ENCODE data around the gene RPAP2.
A peak's percentile ranks its signal among the peaks of the same experiment; 100 is the strongest.

The RPAP2 gene

GRCh38 chr1:92324784-92325183 lies 25.9 kb downstream of the RPAP2 start:
- no peaks in the 10 kb centered on the region for H3K4me1 ChIP-seq (ENCODE audit: control insufficient read depth, insufficient read depth, low read length)
- no peak overlapping the region for H3K4me3 ChIP-seq (ENCODE audit: low read length)
- no peaks in the 10 kb centered on the region for H3K27me3 ChIP-seq (replicated peaks; ENCODE audit: control insufficient read depth, insufficient read depth, low read length)
- DNase-seq (ENCODE audit: low read depth) = no peak
- peaks cover 70% of the 10 kb centered on the region for H3K36me3 ChIP-seq (ENCODE audit: control insufficient read depth, insufficient read depth, low read length, severe bottlenecking)
- peaks cover 21% of the 10 kb centered on the region for H3K9me3 ChIP-seq (ENCODE audit: control insufficient read depth, low read length)
- no peak overlapping the region for H3K9ac ChIP-seq (ENCODE audit: low read length)

GRCh38 chr1:92326681-92327080 lies 27.8 kb downstream of the RPAP2 start:
- Histone ChIP-seq H3K9ac (ENCODE audit: low read length) (no peak overlapping the region), H3K27me3 (replicated peaks; ENCODE audit: control insufficient read depth, insufficient read depth, low read length) (no peaks in the 10 kb centered on the region), H3K9me3 (ENCODE audit: control insufficient read depth, low read length) (peaks cover 21% of the 10 kb centered on the region), H3K36me3 (ENCODE audit: control insufficient read depth, insufficient read depth, low read length, severe bottlenecking) (peaks cover 60% of the 10 kb centered on the region), H3K4me3 (ENCODE audit: low read length) (no peak overlapping the region), H3K4me1 (ENCODE audit: control insufficient read depth, insufficient read depth, low read length) (no peaks in the 10 kb centered on the region)
- DNase-seq (ENCODE audit: low read depth) = no peak

- Histone ChIP-seq H3K9ac (ENCODE audit: low read length) (no peak overlapping the region), H3K9me3 (ENCODE audit: control insufficient read depth, low read length) (peaks cover 21% of the 10 kb centered on the region), H3K4me3 (ENCODE audit: low read length) (no peak overlapping the region), H3K27me3 (replicated peaks; ENCODE audit: control insufficient read depth, insufficient read depth, low read length) (no peaks in the 10 kb centered on the region), H3K4me1 (ENCODE audit: control insufficient read depth, insufficient read depth, low read length) (no peaks in the 10 kb centered on the region), H3K36me3 (ENCODE audit: control insufficient read depth, insufficient read depth, low read length, severe bottlenecking) (peaks cover 60% of the 10 kb centered on the region)
- DNase-seq (ENCODE audit: low read depth) = no peak
These were observed 28.9 kb downstream of the RPAP2 start for GRCh38 chr1:92327794-92328193.

GRCh38 chr1:92329347-92330129 lies 30.7 kb downstream of the RPAP2 start:
- H3K4me3 ChIP-seq (ENCODE audit: low read length) = no peak overlapping the region
- H3K9me3 ChIP-seq (ENCODE audit: control insufficient read depth, low read length) = peaks cover 21% of the 10 kb centered on the region
- DNase-seq (ENCODE audit: low read depth) = peak; percentile 49
- no peaks in the 10 kb centered on the region for H3K4me1 ChIP-seq (ENCODE audit: control insufficient read depth, insufficient read depth, low read length)
- H3K27me3 ChIP-seq (replicated peaks; ENCODE audit: control insufficient read depth, insufficient read depth, low read length) = no peaks in the 10 kb centered on the region
- peaks cover 46% of the 10 kb centered on the region for H3K36me3 ChIP-seq (ENCODE audit: control insufficient read depth, insufficient read depth, low read length, severe bottlenecking)
- no peak overlapping the region for H3K9ac ChIP-seq (ENCODE audit: low read length)

GRCh38 chr1:92333668-92334067 lies 34.8 kb downstream of the RPAP2 start:
- Histone ChIP-seq H3K9ac (ENCODE audit: low read length) (no peak overlapping the region), H3K27me3 (replicated peaks; ENCODE audit: control insufficient read depth, insufficient read depth, low read length) (no peaks in the 10 kb centered on the region), H3K36me3 (ENCODE audit: control insufficient read depth, insufficient read depth, low read length, severe bottlenecking) (peaks cover 47% of the 10 kb centered on the region), H3K4me1 (ENCODE audit: control insufficient read depth, insufficient read depth, low read length) (no peaks in the 10 kb centered on the region), H3K4me3 (ENCODE audit: low read length) (no peak overlapping the region), H3K9me3 (ENCODE audit: control insufficient read depth, low read length) (no peaks in the 10 kb centered on the region)
- no peak for DNase-seq (ENCODE audit: low read depth)

- peaks cover 57% of the 10 kb centered on the region for H3K36me3 ChIP-seq (ENCODE audit: control insufficient read depth, insufficient read depth, low read length, severe bottlenecking)
- H3K4me3 ChIP-seq (ENCODE audit: low read length) = no peak overlapping the region
- H3K9ac ChIP-seq (ENCODE audit: low read length) = no peak overlapping the region
- H3K27me3 ChIP-seq (replicated peaks; ENCODE audit: control insufficient read depth, insufficient read depth, low read length) = no peaks in the 10 kb centered on the region
- no peaks in the 10 kb centered on the region for H3K4me1 ChIP-seq (ENCODE audit: control insufficient read depth, insufficient read depth, low read length)
- DNase-seq (ENCODE audit: low read depth) = no peak
- H3K9me3 ChIP-seq (ENCODE audit: control insufficient read depth, low read length) = no peaks in the 10 kb centered on the region
These were observed 41.3 kb downstream of the RPAP2 start for GRCh38 chr1:92340154-92340553.

- Histone ChIP-seq H3K27me3 (replicated peaks; ENCODE audit: control insufficient read depth, insufficient read depth, low read length) (no peaks in the 10 kb centered on the region), H3K36me3 (ENCODE audit: control insufficient read depth, insufficient read depth, low read length, severe bottlenecking) (peaks cover 57% of the 10 kb centered on the region)
These were observed 43.5 kb downstream of the RPAP2 start for GRCh38 chr1:92342401-92342800.

GRCh38 chr1:92343061-92343460 lies 44.2 kb downstream of the RPAP2 start:
- no peaks in the 10 kb centered on the region for H3K4me1 ChIP-seq (ENCODE audit: control insufficient read depth, insufficient read depth, low read length)
- peak; percentile 41 for DNase-seq (ENCODE audit: low read depth)
- no peak overlapping the region for H3K4me3 ChIP-seq (ENCODE audit: low read length)
- no peaks in the 10 kb centered on the region for H3K27me3 ChIP-seq (replicated peaks; ENCODE audit: control insufficient read depth, insufficient read depth, low read length)
- peaks cover 57% of the 10 kb centered on the region for H3K36me3 ChIP-seq (ENCODE audit: control insufficient read depth, insufficient read depth, low read length, severe bottlenecking)
- H3K9ac ChIP-seq (ENCODE audit: low read length) = no peak overlapping the region
- H3K9me3 ChIP-seq (ENCODE audit: control insufficient read depth, low read length) = no peaks in the 10 kb centered on the region

More at GRCh38 chr1:92342401-92342800, 43.5 kb downstream of the RPAP2 start:
- Histone ChIP-seq H3K9ac (ENCODE audit: low read length) (no peak overlapping the region), H3K9me3 (ENCODE audit: control insufficient read depth, low read length) (no peaks in the 10 kb centered on the region), H3K4me1 (ENCODE audit: control insufficient read depth, insufficient read depth, low read length) (no peaks in the 10 kb centered on the region), H3K4me3 (ENCODE audit: low read length) (no peak overlapping the region)
- no peak for DNase-seq (ENCODE audit: low read depth)

GRCh38 chr1:92346866-92347640 lies 48.2 kb downstream of the RPAP2 start:
- no peaks in the 10 kb centered on the region for H3K27me3 ChIP-seq (replicated peaks; ENCODE audit: control insufficient read depth, insufficient read depth, low read length)
- no peak overlapping the region for H3K4me3 ChIP-seq (ENCODE audit: low read length)
- H3K4me1 ChIP-seq (ENCODE audit: control insufficient read depth, insufficient read depth, low read length) = no peaks in the 10 kb centered on the region
- no peak overlapping the region for H3K9ac ChIP-seq (ENCODE audit: low read length)
- no peaks in the 10 kb centered on the region for H3K9me3 ChIP-seq (ENCODE audit: control insufficient read depth, low read length)
- no peak for DNase-seq (ENCODE audit: low read depth)
- peaks cover 61% of the 10 kb centered on the region for H3K36me3 ChIP-seq (ENCODE audit: control insufficient read depth, insufficient read depth, low read length, severe bottlenecking)

GRCh38 chr1:92352856-92353255 lies 54.0 kb downstream of the RPAP2 start:
- Histone ChIP-seq H3K36me3 (ENCODE audit: control insufficient read depth, insufficient read depth, low read length, severe bottlenecking) (peaks cover 60% of the 10 kb centered on the region), H3K9me3 (ENCODE audit: control insufficient read depth, low read length) (peaks cover 4% of the 10 kb centered on the region), H3K9ac (ENCODE audit: low read length) (no peak overlapping the region), H3K4me1 (ENCODE audit: control insufficient read depth, insufficient read depth, low read length) (peaks cover 5% of the 10 kb centered on the region), H3K27me3 (replicated peaks; ENCODE audit: control insufficient read depth, insufficient read depth, low read length) (no peaks in the 10 kb centered on the region), H3K4me3 (ENCODE audit: low read length) (no peak overlapping the region)
- DNase-seq (ENCODE audit: low read depth) = no peak

GRCh38 chr1:92354259-92354658 lies 55.4 kb downstream of the RPAP2 start:
- Histone ChIP-seq H3K4me3 (ENCODE audit: low read length) (no peak overlapping the region), H3K9ac (ENCODE audit: low read length) (no peak overlapping the region), H3K4me1 (ENCODE audit: control insufficient read depth, insufficient read depth, low read length) (peaks cover 5% of the 10 kb centered on the region), H3K27me3 (replicated peaks; ENCODE audit: control insufficient read depth, insufficient read depth, low read length) (no peaks in the 10 kb centered on the region), H3K36me3 (ENCODE audit: control insufficient read depth, insufficient read depth, low read length, severe bottlenecking) (peaks cover 59% of the 10 kb centered on the region), H3K9me3 (ENCODE audit: control insufficient read depth, low read length) (peaks cover 4% of the 10 kb centered on the region)
- no peak for DNase-seq (ENCODE audit: low read depth)
